HEK293T (cell line): Measurements from ENCODE around the gene COMMD10.
"Not testable (repeated sequence)": the region's sequence is repeated elsewhere in the genome, so short reads cannot be mapped to it uniquely, and the experiment has no call there.

Source experiments
- CTCF ChIA-PET: fragments of 350-600 bp; formaldehyde crosslinking; extraction: SDS; loops from one replicate; lab custom pipeline; 2021; ENCODE audit warnings: antibody characterized with exemption, inconsistent platforms; lab: Yijun Ruan, JAX
- POLR2A ChIA-PET: fragments of 350-600 bp; formaldehyde crosslinking; extraction: SDS; loops from one replicate; lab custom pipeline; 2020; ENCODE audit warnings: antibody characterized with exemption, inconsistent platforms; lab: Yijun Ruan, JAX
- DNase-seq: peaks from one replicate; pipeline ENCODE4 v3.0.0; 2012; ENCODE audit warnings: mixed read lengths; ENCODE audit errors: extremely low spot score
- ARNT ChIP-seq: fragments of 450-650 bp; IDR thresholded peaks from 2 replicates; pipeline ENCODE4 v1.6.1; 2017; ENCODE audit warnings: mild to moderate bottlenecking
- BHLHE40 ChIP-seq: fragments of 450-650 bp; IDR thresholded peaks from 2 replicates; pipeline ENCODE4 v1.6.1; 2016; ENCODE audit warnings: mild to moderate bottlenecking, moderate library complexity, borderline replicate concordance
- CTBP1 ChIP-seq: fragments of 450-650 bp; IDR thresholded peaks from 2 replicates; pipeline ENCODE4 v1.6.1; 2016; ENCODE audit warnings: borderline replicate concordance
- ELF4 ChIP-seq: fragments of 450-650 bp; IDR thresholded peaks from 2 replicates; pipeline ENCODE4 v1.6.1; 2017; ENCODE audit warnings: antibody characterized with exemption
- FOXA1 ChIP-seq: fragments of 450-650 bp; IDR thresholded peaks from 2 replicates; pipeline ENCODE4 v1.6.1; 2016; ENCODE audit warnings: mild to moderate bottlenecking
- FOXK2 ChIP-seq: fragments of 450-650 bp; IDR thresholded peaks from 2 replicates; pipeline ENCODE4 v1.6.1; 2016; ENCODE audit warnings: mild to moderate bottlenecking
- FOXM1 ChIP-seq: fragments of 450-650 bp; IDR thresholded peaks from 2 replicates; pipeline ENCODE4 v1.6.1; 2017; ENCODE audit warnings: mild to moderate bottlenecking, borderline replicate concordance
- HDGF ChIP-seq: fragments of 450-650 bp; IDR thresholded peaks from 2 replicates; pipeline ENCODE4 v1.6.1; 2017; ENCODE audit warnings: antibody characterized with exemption, borderline replicate concordance
- L3MBTL2 ChIP-seq: fragments of 450-650 bp; conservative IDR thresholded peaks from 2 replicates; pipeline ENCODE4 v1.6.1; 2016; ENCODE audit warnings: mild to moderate bottlenecking
- LEF1 ChIP-seq: fragments of 450-650 bp; IDR thresholded peaks from 2 replicates; pipeline ENCODE4 v1.6.1; 2017; ENCODE audit warnings: mild to moderate bottlenecking, borderline replicate concordance
- NFRKB ChIP-seq: fragments of 450-650 bp; IDR thresholded peaks from 2 replicates; pipeline ENCODE4 v1.6.1; 2016; ENCODE audit warnings: mild to moderate bottlenecking, moderate library complexity
- PKNOX1 ChIP-seq: fragments of 450-650 bp; IDR thresholded peaks from 2 replicates; pipeline ENCODE4 v1.6.1; 2016
- SP1 ChIP-seq: fragments of 450-650 bp; IDR thresholded peaks from 2 replicates; pipeline ENCODE4 v1.6.1; 2017
- SUZ12 ChIP-seq: fragments of 450-650 bp; IDR thresholded peaks from 2 replicates; pipeline ENCODE4 v1.6.1; 2016; ENCODE audit warnings: mild to moderate bottlenecking
- TARDBP ChIP-seq: fragments of 450-650 bp; IDR thresholded peaks from 2 replicates; pipeline ENCODE4 v1.6.1; 2016
- ZNF384 ChIP-seq: fragments of 450-650 bp; IDR thresholded peaks from 2 replicates; pipeline ENCODE4 v1.6.1; 2016

The COMMD10 gene

GRCh38 chr5:116090302-116090701 lies 5.5 kb downstream of the COMMD10 start:
- POLR2A ChIA-PET = no interaction called here
- TF ChIP-seq TARDBP (no peak), SP1 (no peak), SUZ12 (no peak), NFRKB (no peak), PKNOX1 (no peak), FOXK2 (no peak), CTBP1 (no peak)
- no peak for DNase-seq
- CTCF ChIA-PET = no interaction called here

GRCh38 chr5:116091416-116091815 lies 6.6 kb downstream of the COMMD10 start:
- POLR2A ChIA-PET = no interaction called here
- CTCF ChIA-PET = interaction anchor here (0.5 kb wide), 1 partner anchor 484 kb away, joined by 3 read pairs; no protein-coding TSS in a partner anchor
- no peak for TF ChIP-seq FOXA1
- TF ChIP-seq NFRKB = no peak
- no peak for TF ChIP-seq FOXK2
- TF ChIP-seq ARNT = no peak
- TF ChIP-seq SP1 = no peak
- no peak for TF ChIP-seq TARDBP
- TF ChIP-seq SUZ12 = no peak
- TF ChIP-seq BHLHE40 = no peak
- no peak for TF ChIP-seq ZNF384
- no peak for TF ChIP-seq L3MBTL2
- TF ChIP-seq LEF1 = no peak
- no peak for TF ChIP-seq HDGF
- TF ChIP-seq ELF4 = no peak
- no peak for TF ChIP-seq CTBP1
- DNase-seq = no peak

GRCh38 chr5:116097301-116097700 lies 12.5 kb downstream of the COMMD10 start:
- no peak for DNase-seq
- POLR2A ChIA-PET = no interaction called here
- no peak for TF ChIP-seq ARNT
- no peak for TF ChIP-seq SP1
- TF ChIP-seq CTBP1 = no peak
- TF ChIP-seq ELF4 = no peak
- TF ChIP-seq FOXM1 = no peak
- TF ChIP-seq TARDBP = no peak
- no peak for TF ChIP-seq FOXK2
- TF ChIP-seq BHLHE40 = no peak
- TF ChIP-seq ZNF384 = no peak
- TF ChIP-seq LEF1 = no peak
- TF ChIP-seq NFRKB = no peak
- TF ChIP-seq FOXA1 = no peak
- TF ChIP-seq PKNOX1 = no peak
- TF ChIP-seq HDGF = no peak
- no peak for TF ChIP-seq SUZ12
- TF ChIP-seq L3MBTL2 = no peak
- CTCF ChIA-PET = no interaction called here

- DNase-seq = no peak
- TF ChIP-seq HDGF (no peak), ZNF384 (no peak)
- ChIA-PET CTCF (no interaction called here), POLR2A (no interaction called here)
These were observed 14.2 kb downstream of the COMMD10 start for GRCh38 chr5:116098998-116099397.

- CTCF ChIA-PET, DNase-seq, POLR2A ChIA-PET: not testable (repeated sequence)
These were observed 20.1 kb downstream of the COMMD10 start for GRCh38 chr5:116104941-116105340.

GRCh38 chr5:116115163-116115562 lies 30.3 kb downstream of the COMMD10 start:
- TF ChIP-seq L3MBTL2 = no peak
- no peak for TF ChIP-seq FOXM1
- no peak for TF ChIP-seq ARNT
- no peak for TF ChIP-seq ELF4
- TF ChIP-seq PKNOX1 = no peak
- no peak for TF ChIP-seq HDGF
- TF ChIP-seq FOXK2 = no peak
- no peak for TF ChIP-seq ZNF384
- no peak for TF ChIP-seq BHLHE40
- no peak for TF ChIP-seq SP1
- no peak for TF ChIP-seq CTBP1
- no peak for TF ChIP-seq FOXA1
- no peak for TF ChIP-seq NFRKB
- TF ChIP-seq TARDBP = no peak
- POLR2A ChIA-PET = no interaction called here
- CTCF ChIA-PET = no interaction called here
- DNase-seq = no peak

GRCh38 chr5:116130471-116130870 lies 45.6 kb downstream of the COMMD10 start:
- ChIA-PET POLR2A (no interaction called here), CTCF (no interaction called here)
- TF ChIP-seq ZNF384 = no peak
- no peak for TF ChIP-seq FOXM1
- TF ChIP-seq PKNOX1 = no peak
- no peak for TF ChIP-seq CTBP1
- no peak for TF ChIP-seq ELF4
- TF ChIP-seq TARDBP = no peak
- no peak for TF ChIP-seq HDGF
- no peak for TF ChIP-seq SUZ12
- no peak for TF ChIP-seq SP1
- DNase-seq = no peak
